Measurements from ENCODE around the gene SSH2.

The SSH2 gene

GRCh38 chr17:29929533-29930408 lies at the start of gene SSH2:
TSS of gene SSH2 (minus strand) at chr17:29930228. CDS start at chr17:29930000, 228 bp downstream.
- no peak for TF ChIP-seq CTCF (IDR thresholded peaks at IDR 0.05; ENCODE audit: low read depth, low read length)
- no peaks in the 10 kb centered on the region; the same call in 1 of the 2 replicates for H3K36me3 ChIP-seq
- H3K27me3 ChIP-seq (ENCODE audit: insufficient read depth, low read depth, severe bottlenecking): no peaks in the 10 kb centered on the region
- H3K27ac ChIP-seq: peak within 1 kb of the TSS; percentile 93
- H3K4me3 ChIP-seq (ENCODE audit: low read depth, low read length): peak within 1 kb of the TSS; percentile 97
- DNase-seq: peak; percentile 93
- no peaks in the 10 kb centered on the region for H3K9me3 ChIP-seq (ENCODE audit: severe bottlenecking)

- H3K27ac ChIP-seq: no peak overlapping the region
- no peak for DNase-seq
Measured at GRCh38 chr17:29977836-29978235, 47.8 kb upstream of the SSH2 start.

GRCh38 chr17:29973005-29973404 lies 43.0 kb upstream of the SSH2 start:
- Histone ChIP-seq H3K4me3 (ENCODE audit: low read depth, low read length) (no peak overlapping the region), H3K9me3 (ENCODE audit: severe bottlenecking) (no peaks in the 10 kb centered on the region), H3K36me3 (no peaks in the 10 kb centered on the region), H3K27me3 (ENCODE audit: insufficient read depth, low read depth, severe bottlenecking) (no peaks in the 10 kb centered on the region), H3K27ac (no peak overlapping the region)
- TF ChIP-seq CTCF (IDR thresholded peaks at IDR 0.05; ENCODE audit: low read depth, low read length): no peak
- DNase-seq: no peak

More at GRCh38 chr17:29977836-29978235, 47.8 kb upstream of the SSH2 start:
- Histone ChIP-seq H3K27me3 (ENCODE audit: insufficient read depth, low read depth, severe bottlenecking) (no peaks in the 10 kb centered on the region), H3K9me3 (ENCODE audit: severe bottlenecking) (no peaks in the 10 kb centered on the region), H3K36me3 (no peaks in the 10 kb centered on the region), H3K4me3 (ENCODE audit: low read depth, low read length) (no peak overlapping the region)
- no peak for TF ChIP-seq CTCF (IDR thresholded peaks at IDR 0.05; ENCODE audit: low read depth, low read length)

GRCh38 chr17:29972277-29972676 lies 42.2 kb upstream of the SSH2 start:
- Histone ChIP-seq H3K36me3 (no peaks in the 10 kb centered on the region), H3K4me3 (ENCODE audit: low read depth, low read length) (no peak overlapping the region), H3K27me3 (ENCODE audit: insufficient read depth, low read depth, severe bottlenecking) (no peaks in the 10 kb centered on the region), H3K27ac (no peak overlapping the region), H3K9me3 (ENCODE audit: severe bottlenecking) (no peaks in the 10 kb centered on the region)
- DNase-seq: no peak
- no peak for TF ChIP-seq CTCF (IDR thresholded peaks at IDR 0.05; ENCODE audit: low read depth, low read length)

- Histone ChIP-seq H3K9me3 (ENCODE audit: severe bottlenecking) (no peaks in the 10 kb centered on the region), H3K4me3 (ENCODE audit: low read depth, low read length) (no peak overlapping the region), H3K27me3 (ENCODE audit: insufficient read depth, low read depth, severe bottlenecking) (no peaks in the 10 kb centered on the region), H3K36me3 (no peaks in the 10 kb centered on the region), H3K27ac (no peak overlapping the region)
- no peak for TF ChIP-seq CTCF (IDR thresholded peaks at IDR 0.05; ENCODE audit: low read depth, low read length)
- no peak for DNase-seq
Measured at GRCh38 chr17:29968271-29968670, 38.2 kb upstream of the SSH2 start.

All from WERI-Rb-1 (cell line).